Embryonic facial prominence (tissue), 1 donor: ENCODE data around the gene HOXC13.

Experiments used
- DNase-seq: peaks from one replicate; pipeline ENCODE4 v3.0.0-alpha.2; 2016; ENCODE audit errors: extremely low spot score

Gene HOXC13

GRCh38 chr12:53939141-53940108, 794 bp downstream of the HOXC13 start:
- DNase-seq: no peak

GRCh38 chr12:53940443-53941014, 1.9 kb downstream of the HOXC13 start:
- DNase-seq: no peak

DNA sequence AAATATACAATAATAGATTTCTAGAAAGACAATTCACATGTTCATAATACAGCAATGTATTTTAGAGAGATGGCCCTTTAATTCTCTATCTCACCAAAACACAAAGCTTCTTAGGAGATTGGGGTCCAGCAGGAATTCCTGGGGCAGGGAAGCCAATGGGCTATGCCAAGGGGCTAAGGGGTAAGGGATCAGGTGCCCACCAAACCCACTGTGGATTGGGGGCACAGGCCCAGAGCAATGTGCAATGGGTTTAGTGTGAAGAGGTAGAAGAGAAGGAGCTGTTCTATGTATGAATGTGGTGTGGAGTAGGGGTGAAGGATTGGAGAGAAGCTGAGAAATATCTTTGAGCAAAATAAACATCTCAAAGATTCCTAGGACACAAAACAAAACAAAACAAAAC, 2.6 kb downstream of the HOXC13 start:
- no peak for DNase-seq

GRCh38 chr12:53941750-53942149, 3.1 kb downstream of the HOXC13 start:
- no peak for DNase-seq

DNA sequence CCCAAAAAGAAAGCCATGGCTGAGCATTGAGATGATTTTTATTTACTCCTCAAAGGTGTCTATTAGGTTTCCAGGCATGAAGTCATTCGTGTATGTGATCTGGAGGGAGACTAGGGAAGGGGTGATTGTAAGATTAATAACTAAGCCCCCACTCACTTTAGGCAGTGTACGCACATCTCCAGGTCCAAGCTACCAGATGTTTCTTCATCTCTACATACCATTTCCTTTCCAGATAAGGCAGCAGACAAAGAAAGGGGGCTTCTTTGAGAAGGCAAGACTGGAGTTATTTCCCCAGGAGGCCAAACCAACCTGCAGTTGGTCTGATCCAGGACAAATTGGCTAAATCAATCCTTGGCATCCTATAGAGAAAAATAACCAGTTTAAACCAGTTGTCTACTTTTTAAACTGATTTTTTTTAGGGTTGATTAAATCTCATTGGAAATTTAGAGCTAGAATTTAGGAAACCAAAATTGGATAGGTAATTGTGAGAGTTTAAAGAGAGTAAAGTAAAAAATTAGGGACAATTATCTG, 3.9 kb downstream of the HOXC13 start:
- DNase-seq: no peak

DNA sequence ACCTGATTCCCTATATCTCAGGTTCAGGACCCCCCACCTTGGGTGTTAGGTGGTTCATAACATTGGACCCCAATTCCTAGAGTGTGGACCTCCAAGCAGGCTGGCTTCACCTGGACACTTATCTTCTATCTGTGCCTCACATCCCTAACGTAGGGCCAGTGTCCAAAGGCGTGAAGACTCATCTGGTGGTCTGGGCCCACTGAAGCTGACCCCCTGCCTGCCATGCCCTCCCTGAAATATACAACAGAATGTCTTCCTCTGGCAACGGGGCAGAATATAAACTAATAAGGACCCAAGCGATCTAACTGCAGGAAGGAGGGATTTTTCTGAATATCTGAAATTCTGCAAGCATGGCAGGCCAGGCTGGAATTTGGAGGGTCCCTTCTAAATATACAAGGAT, 5.6 kb downstream of the HOXC13 start:
- DNase-seq: no peak

DNA sequence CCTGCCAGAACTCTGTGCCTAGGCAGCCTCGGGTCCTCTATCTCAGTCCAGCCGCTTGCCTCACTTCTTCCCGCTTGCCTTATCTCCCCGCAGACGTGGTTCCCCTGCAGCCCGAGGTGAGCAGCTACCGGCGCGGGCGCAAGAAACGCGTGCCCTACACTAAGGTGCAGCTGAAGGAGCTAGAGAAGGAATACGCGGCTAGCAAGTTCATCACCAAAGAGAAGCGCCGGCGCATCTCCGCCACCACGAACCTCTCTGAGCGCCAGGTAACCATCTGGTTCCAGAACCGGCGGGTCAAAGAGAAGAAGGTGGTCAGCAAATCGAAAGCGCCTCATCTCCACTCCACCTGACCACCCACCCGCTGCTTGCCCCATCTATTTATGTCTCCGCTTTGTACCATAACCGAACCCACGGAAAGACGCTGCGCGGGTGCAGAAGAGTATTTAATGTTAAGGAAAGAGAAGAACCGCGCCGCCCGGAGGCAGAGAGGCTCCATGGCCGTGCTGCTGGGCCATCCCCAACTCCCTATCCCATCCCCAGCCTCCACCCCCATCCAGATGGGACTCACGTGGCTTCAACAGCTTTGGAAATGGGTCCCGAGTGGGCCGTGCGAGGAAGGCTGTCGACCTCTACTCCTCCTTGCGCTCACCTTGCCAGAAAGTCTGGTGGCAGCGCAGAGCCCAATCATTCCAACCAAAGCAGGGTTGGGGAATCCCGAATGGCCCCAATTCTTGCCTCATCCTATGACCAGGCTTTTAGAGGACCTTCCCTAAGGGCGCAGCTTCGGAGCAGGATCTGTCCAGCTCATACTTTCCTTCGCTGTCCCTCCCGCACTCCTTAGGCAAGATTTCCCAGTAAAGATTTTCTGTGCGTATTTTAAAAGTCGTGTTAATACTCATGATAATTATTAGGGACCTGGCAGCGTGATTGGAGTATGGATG, 6.5 kb downstream of the HOXC13 start:
- DNase-seq: no peak

- DNase-seq: no peak
Observed at GRCh38 chr12:53947743-53948142, 9.1 kb downstream of the HOXC13 start.

DNA sequence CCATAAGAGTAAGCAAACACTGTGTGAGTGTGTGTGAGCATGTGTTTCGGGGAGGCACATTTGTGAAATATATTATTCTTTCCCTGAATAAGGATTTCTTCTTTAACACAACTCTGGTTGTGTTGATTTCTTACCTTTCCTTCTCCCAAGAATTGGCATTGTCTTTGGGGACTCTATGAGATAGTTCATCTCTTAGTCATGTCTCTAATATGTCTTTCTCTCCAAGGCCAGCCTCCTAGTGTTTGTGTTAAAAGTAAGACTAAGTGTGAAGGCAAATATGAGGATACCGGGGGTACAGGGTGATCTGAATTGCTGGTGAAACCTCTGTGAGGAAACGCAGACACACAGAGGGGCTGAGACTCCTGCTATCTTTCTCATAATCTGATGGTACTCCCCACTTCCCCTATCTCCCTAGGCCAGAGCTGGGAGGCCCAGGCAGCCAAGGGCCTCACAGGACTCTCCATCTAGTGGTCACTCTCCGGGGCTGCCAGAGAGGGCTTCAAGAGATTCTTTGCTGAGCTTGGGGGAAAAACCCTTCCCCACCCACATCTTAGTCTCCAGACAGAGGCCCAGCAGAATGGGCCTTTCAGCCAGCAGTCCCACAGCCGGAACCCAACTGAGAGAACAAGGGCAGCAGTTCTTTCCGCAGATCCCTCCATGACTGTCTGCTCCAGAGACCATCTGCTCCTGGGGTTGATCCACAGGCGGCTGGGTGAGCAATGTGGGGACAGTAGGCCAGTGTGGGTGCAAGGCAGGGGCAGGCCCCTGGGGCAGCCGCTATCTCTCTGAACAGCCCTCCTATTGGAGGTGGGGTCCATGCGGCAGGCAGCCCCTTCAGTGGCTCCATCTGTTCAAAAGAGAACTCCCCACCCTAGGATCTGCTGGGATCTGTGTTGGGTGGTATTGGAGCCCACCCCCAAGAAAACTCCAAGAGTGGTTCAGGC, 10.3 kb downstream of the HOXC13 start:
- DNase-seq: no peak

- no peak for DNase-seq
Observed at GRCh38 chr12:53949631-53950436, 11.2 kb downstream of the HOXC13 start.

GRCh38 chr12:53950437-53950773, 11.8 kb downstream of the HOXC13 start:
- no peak for DNase-seq

DNA sequence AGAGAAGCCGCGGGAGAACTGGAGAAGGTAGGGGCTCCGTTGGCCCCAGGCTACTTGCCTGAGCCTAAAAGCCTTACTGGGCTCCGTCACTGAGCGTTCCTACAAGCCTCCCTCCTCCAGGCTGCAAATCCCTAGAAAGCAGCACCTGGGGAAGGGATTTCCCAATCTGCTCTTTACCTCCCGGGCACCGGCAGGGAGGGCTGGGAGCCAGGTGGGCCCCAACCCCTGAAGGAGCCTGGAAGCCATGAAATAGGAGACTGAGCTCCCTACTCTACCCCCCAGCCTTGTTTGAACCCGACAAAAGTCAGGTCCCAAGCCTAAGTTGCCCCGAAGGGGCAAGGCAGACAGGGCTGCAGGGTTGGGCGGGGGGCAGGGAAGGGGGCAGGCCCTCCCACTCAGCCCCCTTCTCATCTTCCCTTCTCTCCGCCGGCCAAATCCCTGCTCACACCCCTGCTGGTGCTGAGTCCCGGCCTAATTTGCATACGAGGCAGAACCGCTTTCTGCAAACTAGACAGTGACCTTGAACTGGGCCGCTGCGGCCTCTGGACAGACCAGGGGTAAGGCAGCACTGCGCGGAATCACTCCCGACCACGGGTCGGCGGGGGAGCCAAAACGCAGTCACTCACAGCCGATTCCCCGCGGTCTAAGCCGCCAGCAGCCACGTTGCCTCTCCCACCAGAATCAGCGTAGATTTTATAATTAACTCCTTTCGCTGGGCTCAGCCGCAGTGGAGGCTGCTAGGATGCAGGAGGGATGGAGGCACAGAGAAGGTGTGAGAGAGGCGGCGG, 12.4 kb downstream of the HOXC13 start:
- no peak for DNase-seq

DNA sequence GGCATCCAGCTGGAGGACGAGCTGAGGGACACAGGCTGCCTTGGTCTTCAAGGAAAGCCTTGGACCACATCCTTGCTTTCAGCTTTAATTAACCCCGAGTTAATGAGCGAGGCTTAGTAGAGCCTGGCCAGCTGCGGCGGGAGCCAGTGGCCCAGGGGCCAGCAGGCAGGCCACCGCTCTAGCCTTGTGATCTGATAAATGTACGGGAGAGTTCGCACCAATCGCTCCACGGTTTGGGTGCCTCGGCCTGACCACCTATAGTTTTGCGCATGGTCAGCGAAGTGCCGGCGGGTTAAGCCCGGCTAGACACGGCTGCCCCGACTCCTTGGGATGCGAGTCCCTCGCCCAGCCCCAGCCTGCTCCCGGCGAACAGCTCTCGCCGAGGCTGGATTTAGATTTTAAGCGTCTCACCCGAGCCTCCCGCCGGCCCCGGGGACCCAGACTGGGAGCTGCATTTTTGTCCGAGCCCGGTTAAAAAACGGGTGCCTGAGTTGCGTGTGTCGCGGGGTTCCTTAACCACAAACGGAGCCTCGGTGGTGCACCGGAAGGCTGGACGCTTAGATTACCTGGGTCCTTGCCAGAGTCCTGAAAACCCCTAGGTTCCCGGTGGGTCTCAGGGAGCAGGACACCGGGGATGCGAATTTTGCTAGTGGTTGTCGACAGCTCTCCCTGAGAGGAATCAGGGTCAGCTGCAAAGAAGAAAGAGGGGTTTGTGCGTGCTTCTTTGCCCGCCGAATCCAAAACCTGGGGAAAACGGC, 13.1 kb downstream of the HOXC13 start:
- no peak for DNase-seq

GRCh38 chr12:53952335-53952694, 13.7 kb downstream of the HOXC13 start:
- DNase-seq: no peak

DNA sequence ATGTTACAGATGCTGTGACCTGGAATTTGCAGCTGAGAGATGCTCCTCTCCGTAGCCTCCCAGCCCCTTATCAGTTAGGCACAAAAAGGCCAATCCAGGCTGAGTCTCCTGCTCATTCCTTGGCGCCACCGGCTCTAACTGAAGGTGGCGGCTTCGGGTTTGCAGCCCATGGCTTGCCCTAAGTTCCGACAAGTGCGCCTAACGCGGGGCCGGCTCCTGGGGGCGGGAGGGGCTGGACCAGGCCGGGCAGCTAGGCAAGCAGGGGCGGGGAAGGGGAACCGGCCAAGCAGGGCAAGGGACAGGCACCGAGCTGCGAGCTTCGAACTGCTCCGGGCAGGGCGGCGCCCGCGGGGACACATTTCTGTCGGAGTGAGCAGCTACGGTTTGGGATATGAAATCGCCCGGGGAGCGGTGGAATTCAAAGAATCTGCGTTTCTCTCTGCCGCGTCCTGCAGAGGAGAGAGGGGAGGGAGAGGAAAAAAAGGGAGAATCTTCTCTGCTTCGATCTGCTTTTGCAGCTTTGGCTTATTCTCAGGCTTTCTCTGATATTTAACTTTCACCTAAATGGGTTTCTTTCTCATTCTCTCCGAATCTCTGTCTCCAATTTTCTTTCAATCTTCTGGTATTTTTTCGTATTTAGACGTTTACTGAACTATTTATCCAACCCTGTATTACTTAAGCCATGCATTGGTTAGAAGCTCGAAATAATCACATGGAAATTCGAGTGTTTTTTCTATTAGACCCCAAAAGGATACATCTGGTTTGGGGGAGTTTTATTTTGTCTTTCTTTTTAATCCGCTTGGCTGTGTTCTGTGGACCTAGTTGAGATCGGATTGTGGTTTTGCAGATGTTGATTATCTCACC, 14.5 kb downstream of the HOXC13 start:
- no peak for DNase-seq

GRCh38 chr12:53953831-53954693, 15.4 kb downstream of the HOXC13 start:
- no peak for DNase-seq

DNA sequence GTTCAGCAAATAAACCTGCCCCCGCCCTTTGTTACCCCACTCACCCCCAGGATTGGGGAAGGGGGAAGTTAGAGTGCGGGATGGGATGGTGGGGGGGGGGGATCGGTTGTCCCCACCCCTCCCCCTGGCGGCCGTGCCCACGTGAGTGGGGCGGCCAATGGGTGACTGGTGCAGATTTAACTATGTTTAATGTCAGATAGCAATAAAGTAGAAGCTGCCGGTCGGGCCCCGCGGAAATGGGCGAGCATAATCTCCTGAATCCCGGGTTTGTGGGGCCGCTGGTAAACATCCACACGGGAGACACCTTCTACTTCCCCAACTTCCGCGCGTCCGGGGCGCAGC, 16.0 kb downstream of the HOXC13 start, which contains the start of gene HOXC12:
TSS of gene HOXC12 (plus strand) at position 210 of the 342 bp plus-strand sequence. CDS start at position 237, 27 bp downstream.
- DNase-seq: no peak
